Measurements from ENCODE around the gene TSBP1.

Gene TSBP1

DNA sequence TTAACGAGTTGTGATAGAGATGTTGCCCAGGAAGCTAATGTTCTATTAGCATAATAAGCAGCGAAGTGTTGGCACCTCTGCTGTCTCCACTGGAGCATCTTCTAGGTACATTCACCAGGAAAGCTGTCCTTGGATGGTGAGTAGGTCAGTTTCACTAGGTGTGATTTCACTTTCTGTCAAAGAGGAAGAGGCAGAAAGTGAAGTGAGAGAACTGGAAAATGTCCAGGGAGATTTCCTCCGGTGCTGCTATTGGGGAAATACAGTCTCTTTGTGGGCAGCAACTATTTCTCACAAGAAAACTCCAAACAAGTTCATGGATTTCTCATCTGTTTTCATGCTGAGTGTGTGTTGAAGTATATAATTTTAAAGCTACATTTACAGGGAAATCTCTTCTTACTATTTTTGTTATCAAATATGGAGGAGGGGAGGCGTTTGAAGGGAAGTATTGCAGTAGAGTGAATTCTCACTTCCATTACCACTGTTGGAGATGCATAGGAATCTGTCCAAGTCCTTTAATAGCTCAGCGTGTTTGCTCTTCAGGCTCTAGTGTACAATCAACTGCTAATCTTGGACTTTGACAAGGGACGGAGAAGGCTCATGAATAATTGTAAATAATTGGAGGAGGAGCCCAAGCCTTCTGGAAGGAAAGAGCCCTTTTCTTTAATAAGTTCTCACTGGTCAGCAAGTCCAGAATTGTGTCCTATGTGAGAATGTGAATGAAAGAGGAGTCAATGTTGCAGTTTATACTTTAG lies 16.1 kb upstream of the TSBP1 start:
- Histone ChIP-seq H3K36me3 (no peaks in the 10 kb centered on the region), H3K9me3 (no peaks in the 10 kb centered on the region), H3K27me3 (peaks cover 22% of the 10 kb centered on the region), H3K27ac (no peak overlapping the region), H3K4me1 (ENCODE audit: control insufficient read depth in 1 of 2, insufficient read depth in 1 of 2, low read depth in 1 of 2, low read length in 1 of 2) (no peaks in the 10 kb centered on the region), H3K4me3 (ENCODE audit: low read depth in 1 of 2, low read length in 1 of 2) (no peak overlapping the region)
- TF ChIP-seq, protein P1, sequence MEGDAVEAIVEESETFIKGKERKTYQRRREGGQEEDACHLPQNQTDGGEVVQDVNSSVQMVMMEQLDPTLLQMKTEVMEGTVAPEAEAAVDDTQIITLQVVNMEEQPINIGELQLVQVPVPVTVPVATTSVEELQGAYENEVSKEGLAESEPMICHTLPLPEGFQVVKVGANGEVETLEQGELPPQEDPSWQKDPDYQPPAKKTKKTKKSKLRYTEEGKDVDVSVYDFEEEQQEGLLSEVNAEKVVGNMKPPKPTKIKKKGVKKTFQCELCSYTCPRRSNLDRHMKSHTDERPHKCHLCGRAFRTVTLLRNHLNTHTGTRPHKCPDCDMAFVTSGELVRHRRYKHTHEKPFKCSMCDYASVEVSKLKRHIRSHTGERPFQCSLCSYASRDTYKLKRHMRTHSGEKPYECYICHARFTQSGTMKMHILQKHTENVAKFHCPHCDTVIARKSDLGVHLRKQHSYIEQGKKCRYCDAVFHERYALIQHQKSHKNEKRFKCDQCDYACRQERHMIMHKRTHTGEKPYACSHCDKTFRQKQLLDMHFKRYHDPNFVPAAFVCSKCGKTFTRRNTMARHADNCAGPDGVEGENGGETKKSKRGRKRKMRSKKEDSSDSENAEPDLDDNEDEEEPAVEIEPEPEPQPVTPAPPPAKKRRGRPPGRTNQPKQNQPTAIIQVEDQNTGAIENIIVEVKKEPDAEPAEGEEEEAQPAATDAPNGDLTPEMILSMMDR (IDR thresholded peaks at IDR 0.05), result no peak

DNA sequence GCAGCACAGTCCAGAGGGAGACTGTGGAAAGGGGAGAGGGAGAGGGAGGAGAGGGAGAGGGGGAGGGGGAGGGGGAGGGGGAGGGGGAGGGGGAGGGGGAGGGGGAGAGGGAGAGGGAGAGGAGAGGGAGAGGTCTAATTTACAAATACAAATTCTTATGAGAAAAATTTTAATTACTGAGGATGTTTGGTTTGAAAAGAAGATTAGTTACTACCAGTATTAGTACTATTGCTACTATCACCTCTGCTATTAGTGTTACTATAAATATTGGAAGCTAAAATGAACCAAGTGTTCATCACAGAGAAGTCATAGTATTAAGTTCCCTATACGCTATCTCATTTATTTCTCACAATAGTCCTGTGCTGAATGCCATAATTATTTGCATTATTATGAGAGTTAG lies 14.3 kb upstream of the TSBP1 start:
- Histone ChIP-seq H3K4me3 (ENCODE audit: low read depth in 1 of 2, low read length in 1 of 2) (no peak overlapping the region), H3K27me3 (peaks cover 18% of the 10 kb centered on the region), H3K27ac (no peak overlapping the region), H3K9me3 (no peaks in the 10 kb centered on the region), H3K36me3 (no peaks in the 10 kb centered on the region), H3K4me1 (ENCODE audit: control insufficient read depth in 1 of 2, insufficient read depth in 1 of 2, low read depth in 1 of 2, low read length in 1 of 2) (no peaks in the 10 kb centered on the region)
- TF ChIP-seq, protein P1 (IDR thresholded peaks at IDR 0.05), result no peak

DNA sequence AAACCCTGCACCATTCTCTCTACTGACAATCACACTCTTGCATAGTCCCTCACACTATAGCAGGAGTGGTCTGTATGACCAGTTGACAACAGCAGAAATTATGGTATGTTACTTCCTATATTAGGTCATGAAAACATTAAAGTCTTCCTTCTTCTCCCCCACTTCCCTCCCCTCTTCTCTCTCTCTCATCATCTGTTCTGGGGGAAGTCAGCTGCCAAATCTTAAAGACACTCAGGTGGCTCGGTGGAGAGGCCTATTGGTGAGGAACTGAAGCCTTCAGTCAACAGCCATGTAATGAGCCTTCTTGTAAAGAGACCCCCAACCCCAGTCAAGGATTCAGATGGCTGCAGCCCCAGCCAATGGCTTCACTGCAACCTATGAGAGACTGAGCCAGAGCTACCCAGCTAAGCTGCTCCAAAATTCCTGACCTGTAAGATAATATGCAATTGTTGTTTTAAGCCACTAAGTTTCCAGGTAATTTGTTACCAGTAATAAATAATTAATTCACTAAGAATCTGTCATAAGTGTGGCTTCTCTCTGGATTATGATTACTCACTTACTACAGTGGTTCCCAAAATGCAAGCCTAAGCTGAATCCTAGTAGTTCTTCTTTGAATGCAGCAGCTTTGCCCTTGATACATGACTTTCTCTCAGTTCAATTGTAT lies 11.2 kb upstream of the TSBP1 start:
- TF ChIP-seq, protein P1 (IDR thresholded peaks at IDR 0.05), result no peak
- Histone ChIP-seq H3K27ac (no peak overlapping the region), H3K27me3 (peaks cover 8% of the 10 kb centered on the region), H3K4me1 (ENCODE audit: control insufficient read depth in 1 of 2, insufficient read depth in 1 of 2, low read depth in 1 of 2, low read length in 1 of 2) (no peaks in the 10 kb centered on the region), H3K36me3 (no peaks in the 10 kb centered on the region), H3K4me3 (ENCODE audit: low read depth in 1 of 2, low read length in 1 of 2) (no peak overlapping the region), H3K9me3 (no peaks in the 10 kb centered on the region)

DNA sequence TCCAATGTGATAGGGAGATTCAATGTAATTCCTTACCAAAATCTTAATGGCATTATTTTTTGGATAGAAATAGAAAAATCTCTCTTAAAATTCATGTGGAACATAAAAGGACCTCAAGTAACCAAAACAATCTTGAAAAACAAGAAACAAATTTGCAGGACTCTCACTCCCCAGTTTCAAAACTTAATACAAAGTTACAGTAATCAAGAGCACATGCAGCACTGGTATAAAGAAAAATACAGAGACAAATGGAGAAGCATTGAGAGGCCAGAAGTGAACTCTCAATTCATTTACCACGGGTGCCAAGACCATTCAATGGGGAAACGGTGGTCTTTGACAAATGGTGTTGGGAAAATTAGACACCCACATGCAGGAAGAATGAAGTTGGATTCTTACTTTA lies 7.8 kb upstream of the TSBP1 start:
- Histone ChIP-seq H3K27me3 (no peaks in the 10 kb centered on the region), H3K4me3 (ENCODE audit: low read depth in 1 of 2, low read length in 1 of 2) (no peak overlapping the region), H3K4me1 (ENCODE audit: control insufficient read depth in 1 of 2, insufficient read depth in 1 of 2, low read depth in 1 of 2, low read length in 1 of 2) (no peaks in the 10 kb centered on the region), H3K36me3 (no peaks in the 10 kb centered on the region), H3K9me3 (no peaks in the 10 kb centered on the region), H3K27ac (no peak overlapping the region)
- TF ChIP-seq, protein P1 (IDR thresholded peaks at IDR 0.05), result no peak

DNA sequence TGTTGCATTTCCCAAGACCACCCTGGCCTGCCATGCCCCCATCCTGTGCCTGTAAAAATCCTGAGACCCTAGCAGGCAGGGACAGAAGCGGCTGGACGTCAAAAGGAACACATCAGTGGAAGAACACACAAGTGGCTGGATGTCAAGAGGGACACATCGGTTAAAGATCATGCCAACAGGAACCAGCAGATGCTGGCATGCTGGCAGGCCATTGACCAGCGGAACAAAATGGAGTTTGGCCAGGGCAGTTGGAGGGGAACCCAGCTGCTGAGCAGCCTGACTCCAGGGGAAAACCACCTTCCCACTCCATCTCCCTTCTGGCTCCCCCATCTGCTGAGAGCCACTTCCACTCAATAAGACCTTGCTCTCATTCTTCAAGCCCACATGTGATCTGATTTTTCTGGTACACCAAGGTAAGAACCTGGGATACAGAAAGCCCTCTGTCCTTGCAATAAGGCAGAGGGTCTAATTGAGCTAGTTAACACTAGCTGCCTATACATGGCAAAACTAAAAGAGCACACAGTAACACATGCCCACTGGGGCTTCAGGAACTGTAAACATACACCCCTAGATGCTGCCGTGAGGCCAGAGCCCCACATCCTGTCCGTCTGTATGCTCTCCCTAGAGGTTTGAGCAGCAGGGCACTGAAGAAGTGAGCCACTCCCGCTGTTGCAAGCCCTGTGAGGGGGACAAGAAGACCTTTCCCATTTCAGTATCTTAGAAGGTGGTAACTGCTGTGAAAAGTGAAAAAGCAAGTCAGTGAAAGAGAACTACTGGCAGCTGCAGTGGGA lies 4.2 kb upstream of the TSBP1 start:
- Histone ChIP-seq H3K4me1 (ENCODE audit: control insufficient read depth in 1 of 2, insufficient read depth in 1 of 2, low read depth in 1 of 2, low read length in 1 of 2) (no peaks in the 10 kb centered on the region), H3K27ac (no peak overlapping the region), H3K4me3 (ENCODE audit: low read depth in 1 of 2, low read length in 1 of 2) (no peak overlapping the region), H3K27me3 (no peaks in the 10 kb centered on the region), H3K9me3 (no peaks in the 10 kb centered on the region), H3K36me3 (no peaks in the 10 kb centered on the region)
- TF ChIP-seq, protein P1 (IDR thresholded peaks at IDR 0.05), result no peak

Measured in neutrophil (primary cell).